Measurements from ENCODE around the gene CCND2. TPM values are rescaled to one million over a fixed set of nuclear protein-coding genes. Genes with fewer than 3 reads are reported as not detected.

CCND2 gene
- total and polyA plus RNA-seq, 4 donors = 0.50 to 16.5 (median 3.0) TPM

DNA sequence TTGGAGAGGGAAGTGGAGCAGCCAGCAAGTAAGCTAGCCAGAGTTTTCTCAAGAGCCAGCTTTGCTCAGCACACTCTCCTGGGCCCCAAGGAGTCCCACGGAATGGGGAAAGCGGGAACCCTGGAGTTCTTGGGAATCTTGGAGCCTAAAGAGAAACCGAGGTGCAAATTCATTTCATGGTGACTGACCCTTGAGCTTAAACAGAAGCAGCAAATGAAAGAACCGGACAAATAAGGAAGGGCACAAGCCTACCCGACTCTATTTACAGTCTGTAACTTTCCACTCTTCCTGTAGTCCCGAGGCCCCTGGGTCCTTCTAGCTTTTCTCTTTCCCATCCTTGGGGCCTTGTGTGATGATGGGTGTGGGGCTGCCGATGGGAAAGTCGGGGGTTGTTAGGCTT is 29.3 kb downstream of the CCND2 start:
- Histone ChIP-seq H3K27me3 (ENCODE audit: control insufficient read depth in 4 of 4, insufficient read depth in 4 of 4, low read length in 3 of 4) (peaks cover 0 to 9% (median 0%) of the 10 kb centered on the region in 4 donors), H3K36me3 (ENCODE audit: control insufficient read depth in 4 of 4, insufficient read depth in 3 of 4, low read depth in 1 of 4, low read length in 3 of 4) (no peaks in the 10 kb centered on the region), H3K4me1 (ENCODE audit: control insufficient read depth in 4 of 4, insufficient read depth in 4 of 4, low read length in 3 of 4) (peaks cover 0 to 3% (median under 1%) of the 10 kb centered on the region in 4 donors), H3K9ac (ENCODE audit: low read depth in 1 of 2, low read length in 2 of 2) (no peak overlapping the region), H3K4me3 (ENCODE audit: low read depth in 1 of 3, low read length in 3 of 3) (no peak overlapping the region), H3K9me3 (ENCODE audit: control insufficient read depth in 4 of 4, low read length in 3 of 4) (no peaks in the 10 kb centered on the region), H3K27ac (ENCODE audit: low read depth in 1 of 2, low read length in 2 of 2) (no peak overlapping the region)
- 54% methylated on average over 8 of the region's 8 CpGs for WGBS
- DNase-seq (ENCODE audit: low spot score) = no peak
- TF ChIP-seq TAF1 (conservative IDR thresholded peaks at IDR 0.05) (no peak), RAD21 (IDR thresholded peaks at IDR 0.05) (no peak), HNF4A (conservative IDR thresholded peaks at IDR 0.05) (no peak), FOXA2 (IDR thresholded peaks at IDR 0.05) (no peak), GABPA (IDR thresholded peaks at IDR 0.05 in 1 of 2, conservative IDR thresholded peaks at IDR 0.05 in 1 of 2) (no peak), FOXA1 (IDR thresholded peaks at IDR 0.05) (no peak), NR2F2 (IDR thresholded peaks at IDR 0.05) (no peak), JUND (IDR thresholded peaks at IDR 0.05) (no peak), SP1 (IDR thresholded peaks at IDR 0.05) (no peak), HNF4G (IDR thresholded peaks at IDR 0.05) (no peak), YY1 (IDR thresholded peaks at IDR 0.05) (no peak)
- TF ChIP-seq, protein P1, sequence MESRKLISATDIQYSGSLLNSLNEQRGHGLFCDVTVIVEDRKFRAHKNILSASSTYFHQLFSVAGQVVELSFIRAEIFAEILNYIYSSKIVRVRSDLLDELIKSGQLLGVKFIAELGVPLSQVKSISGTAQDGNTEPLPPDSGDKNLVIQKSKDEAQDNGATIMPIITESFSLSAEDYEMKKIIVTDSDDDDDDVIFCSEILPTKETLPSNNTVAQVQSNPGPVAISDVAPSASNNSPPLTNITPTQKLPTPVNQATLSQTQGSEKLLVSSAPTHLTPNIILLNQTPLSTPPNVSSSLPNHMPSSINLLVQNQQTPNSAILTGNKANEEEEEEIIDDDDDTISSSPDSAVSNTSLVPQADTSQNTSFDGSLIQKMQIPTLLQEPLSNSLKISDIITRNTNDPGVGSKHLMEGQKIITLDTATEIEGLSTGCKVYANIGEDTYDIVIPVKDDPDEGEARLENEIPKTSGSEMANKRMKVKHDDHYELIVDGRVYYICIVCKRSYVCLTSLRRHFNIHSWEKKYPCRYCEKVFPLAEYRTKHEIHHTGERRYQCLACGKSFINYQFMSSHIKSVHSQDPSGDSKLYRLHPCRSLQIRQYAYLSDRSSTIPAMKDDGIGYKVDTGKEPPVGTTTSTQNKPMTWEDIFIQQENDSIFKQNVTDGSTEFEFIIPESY (IDR thresholded peaks at IDR 0.05) = no peak
- TF ChIP-seq, protein P2, sequence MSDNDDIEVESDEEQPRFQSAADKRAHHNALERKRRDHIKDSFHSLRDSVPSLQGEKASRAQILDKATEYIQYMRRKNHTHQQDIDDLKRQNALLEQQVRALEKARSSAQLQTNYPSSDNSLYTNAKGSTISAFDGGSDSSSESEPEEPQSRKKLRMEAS (IDR thresholded peaks at IDR 0.05) = no peak
- TF ChIP-seq, protein P3, sequence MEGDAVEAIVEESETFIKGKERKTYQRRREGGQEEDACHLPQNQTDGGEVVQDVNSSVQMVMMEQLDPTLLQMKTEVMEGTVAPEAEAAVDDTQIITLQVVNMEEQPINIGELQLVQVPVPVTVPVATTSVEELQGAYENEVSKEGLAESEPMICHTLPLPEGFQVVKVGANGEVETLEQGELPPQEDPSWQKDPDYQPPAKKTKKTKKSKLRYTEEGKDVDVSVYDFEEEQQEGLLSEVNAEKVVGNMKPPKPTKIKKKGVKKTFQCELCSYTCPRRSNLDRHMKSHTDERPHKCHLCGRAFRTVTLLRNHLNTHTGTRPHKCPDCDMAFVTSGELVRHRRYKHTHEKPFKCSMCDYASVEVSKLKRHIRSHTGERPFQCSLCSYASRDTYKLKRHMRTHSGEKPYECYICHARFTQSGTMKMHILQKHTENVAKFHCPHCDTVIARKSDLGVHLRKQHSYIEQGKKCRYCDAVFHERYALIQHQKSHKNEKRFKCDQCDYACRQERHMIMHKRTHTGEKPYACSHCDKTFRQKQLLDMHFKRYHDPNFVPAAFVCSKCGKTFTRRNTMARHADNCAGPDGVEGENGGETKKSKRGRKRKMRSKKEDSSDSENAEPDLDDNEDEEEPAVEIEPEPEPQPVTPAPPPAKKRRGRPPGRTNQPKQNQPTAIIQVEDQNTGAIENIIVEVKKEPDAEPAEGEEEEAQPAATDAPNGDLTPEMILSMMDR (IDR thresholded peaks at IDR 0.05; ENCODE audit: low read depth, low read length, missing input control) = no peak

DNA sequence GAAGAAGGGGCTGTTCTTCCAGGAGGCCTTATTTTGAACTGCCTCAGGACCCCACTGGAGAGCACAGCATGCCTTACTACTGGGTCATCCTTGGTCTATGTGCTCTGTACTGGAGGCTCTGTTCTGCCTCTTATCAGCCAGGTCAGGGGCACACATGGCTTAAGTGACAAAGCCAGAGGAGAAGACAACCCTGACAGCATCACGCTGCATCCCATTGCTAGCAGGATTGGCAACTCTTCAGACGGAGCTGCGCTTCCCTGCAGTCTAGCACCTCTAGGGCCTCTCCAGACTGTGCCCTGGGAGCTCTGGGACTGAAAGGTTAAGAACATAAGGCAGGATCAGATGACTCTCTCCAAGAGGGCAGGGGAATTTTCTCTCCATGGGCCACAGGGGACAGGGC is 30.2 kb downstream of the CCND2 start:
- no peak overlapping the region for H3K4me3 ChIP-seq (ENCODE audit: low read depth in 1 of 3, low read length in 3 of 3)
- 85% methylated on average over 3 of the region's 3 CpGs for WGBS
- peaks cover 0 to 9% (median 0%) of the 10 kb centered on the region in 4 donors for H3K27me3 ChIP-seq (ENCODE audit: control insufficient read depth in 4 of 4, insufficient read depth in 4 of 4, low read length in 3 of 4)
- H3K27ac ChIP-seq (ENCODE audit: low read depth in 1 of 2, low read length in 2 of 2) = no peak overlapping the region
- TF ChIP-seq RXRA (IDR thresholded peaks at IDR 0.05) = no peak
- TF ChIP-seq, protein P4, sequence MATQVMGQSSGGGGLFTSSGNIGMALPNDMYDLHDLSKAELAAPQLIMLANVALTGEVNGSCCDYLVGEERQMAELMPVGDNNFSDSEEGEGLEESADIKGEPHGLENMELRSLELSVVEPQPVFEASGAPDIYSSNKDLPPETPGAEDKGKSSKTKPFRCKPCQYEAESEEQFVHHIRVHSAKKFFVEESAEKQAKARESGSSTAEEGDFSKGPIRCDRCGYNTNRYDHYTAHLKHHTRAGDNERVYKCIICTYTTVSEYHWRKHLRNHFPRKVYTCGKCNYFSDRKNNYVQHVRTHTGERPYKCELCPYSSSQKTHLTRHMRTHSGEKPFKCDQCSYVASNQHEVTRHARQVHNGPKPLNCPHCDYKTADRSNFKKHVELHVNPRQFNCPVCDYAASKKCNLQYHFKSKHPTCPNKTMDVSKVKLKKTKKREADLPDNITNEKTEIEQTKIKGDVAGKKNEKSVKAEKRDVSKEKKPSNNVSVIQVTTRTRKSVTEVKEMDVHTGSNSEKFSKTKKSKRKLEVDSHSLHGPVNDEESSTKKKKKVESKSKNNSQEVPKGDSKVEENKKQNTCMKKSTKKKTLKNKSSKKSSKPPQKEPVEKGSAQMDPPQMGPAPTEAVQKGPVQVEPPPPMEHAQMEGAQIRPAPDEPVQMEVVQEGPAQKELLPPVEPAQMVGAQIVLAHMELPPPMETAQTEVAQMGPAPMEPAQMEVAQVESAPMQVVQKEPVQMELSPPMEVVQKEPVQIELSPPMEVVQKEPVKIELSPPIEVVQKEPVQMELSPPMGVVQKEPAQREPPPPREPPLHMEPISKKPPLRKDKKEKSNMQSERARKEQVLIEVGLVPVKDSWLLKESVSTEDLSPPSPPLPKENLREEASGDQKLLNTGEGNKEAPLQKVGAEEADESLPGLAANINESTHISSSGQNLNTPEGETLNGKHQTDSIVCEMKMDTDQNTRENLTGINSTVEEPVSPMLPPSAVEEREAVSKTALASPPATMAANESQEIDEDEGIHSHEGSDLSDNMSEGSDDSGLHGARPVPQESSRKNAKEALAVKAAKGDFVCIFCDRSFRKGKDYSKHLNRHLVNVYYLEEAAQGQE (IDR thresholded peaks at IDR 0.05) = no peak
- no peak for TF ChIP-seq FOXA1 (IDR thresholded peaks at IDR 0.05)
- no peak overlapping the region for H3K9ac ChIP-seq (ENCODE audit: low read depth in 1 of 2, low read length in 2 of 2)
- no peaks in the 10 kb centered on the region for H3K9me3 ChIP-seq (ENCODE audit: control insufficient read depth in 4 of 4, low read length in 3 of 4)
- no peaks in the 10 kb centered on the region for H3K36me3 ChIP-seq (ENCODE audit: control insufficient read depth in 4 of 4, insufficient read depth in 3 of 4, low read depth in 1 of 4, low read length in 3 of 4)
- DNase-seq (ENCODE audit: low spot score) = no peak
- peaks cover 0 to 6% (median 2%) of the 10 kb centered on the region in 4 donors for H3K4me1 ChIP-seq (ENCODE audit: control insufficient read depth in 4 of 4, insufficient read depth in 4 of 4, low read length in 3 of 4)
